Activated CD8-positive, alpha-beta memory T cell treated with anti-CD3 and anti-CD28 coated beads for 48 hours (primary cell): Measurements from ENCODE around the gene DCLK1.

Experiments used
- DNase-seq, 3 experiments: peaks; one replicate each; pipeline ENCODE4 v3.0.0-alpha.2; 2020; ENCODE audit warnings: low read depth in 2 of 3, low spot score in 2 of 3

Gene DCLK1

DNA sequence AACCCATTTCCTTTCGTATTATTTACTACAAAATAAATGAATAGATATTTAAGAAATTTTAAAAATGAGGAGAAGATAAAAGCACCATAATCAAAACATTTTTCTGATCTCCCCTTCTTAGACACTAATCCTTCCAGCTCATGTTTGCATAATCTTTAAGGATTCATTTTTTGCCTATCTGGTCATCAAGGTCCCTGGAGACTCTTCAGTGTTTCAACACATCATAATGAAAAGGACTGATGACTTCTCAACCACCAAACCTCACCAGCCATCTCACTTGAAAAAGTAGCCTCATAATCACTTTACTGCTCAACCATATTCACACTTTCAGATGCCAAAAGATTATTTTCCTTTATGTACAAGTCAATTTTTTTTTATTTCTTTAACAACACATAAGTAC, 80.1 kb downstream of the DCLK1 start:
- DNase-seq: no peak

- no peak for DNase-seq
Observed at GRCh38 chr13:36046672-36047071, 84.5 kb downstream of the DCLK1 start.

DNA sequence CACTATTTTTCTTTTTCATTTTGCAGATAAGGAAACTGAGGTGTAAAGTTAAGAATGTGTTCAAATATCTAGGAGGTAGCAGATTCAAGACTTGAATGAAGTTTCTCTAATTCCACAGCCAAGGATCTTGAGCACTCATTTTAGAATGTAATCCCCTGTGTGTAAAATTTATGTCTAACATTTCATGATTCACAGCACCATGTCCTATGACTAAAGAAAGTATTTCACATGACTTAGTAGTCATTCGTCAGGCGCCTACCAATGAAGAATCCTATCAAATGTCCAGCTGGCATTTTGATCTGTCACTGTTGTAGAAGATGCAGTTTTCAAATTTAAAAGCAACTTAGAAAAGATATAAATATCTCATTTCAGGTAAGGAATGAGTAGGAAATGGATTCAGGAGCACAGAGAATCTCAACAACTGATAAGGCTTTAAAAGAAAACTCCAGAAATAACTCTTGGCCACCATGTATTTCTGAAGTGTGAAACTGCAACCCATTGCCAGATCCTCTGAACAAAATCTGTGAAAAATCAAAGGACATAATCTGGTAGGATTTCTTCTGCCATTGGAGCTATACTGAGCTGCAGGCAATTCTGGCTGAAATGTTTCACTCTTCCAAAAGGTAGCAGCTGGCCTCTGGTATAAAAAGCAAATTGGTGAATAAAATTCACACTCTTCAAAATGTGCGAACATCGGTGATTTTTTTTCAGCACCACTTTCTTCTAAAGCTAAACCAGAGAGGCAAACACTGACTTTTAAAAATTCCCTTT, 92.2 kb downstream of the DCLK1 start:
- no peak for DNase-seq

DNA sequence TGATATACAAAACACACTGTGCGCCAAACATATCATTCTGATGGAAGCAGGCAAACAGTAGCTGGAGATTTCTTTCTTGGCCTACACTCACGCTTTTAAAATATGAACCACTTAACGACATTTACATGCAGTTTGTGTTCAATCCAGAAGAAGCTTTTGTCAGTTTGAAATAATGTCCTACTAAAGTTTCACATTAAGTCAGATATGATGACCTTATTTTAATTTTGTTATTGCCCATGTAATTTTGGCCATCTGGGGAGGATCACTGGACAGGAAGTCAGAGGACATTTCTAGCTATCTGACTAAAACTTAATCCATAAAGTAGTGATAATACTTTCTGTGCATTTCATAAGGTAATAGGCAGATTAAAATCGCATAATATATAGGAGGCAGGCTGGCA, 98.1 kb downstream of the DCLK1 start:
- no peak for DNase-seq

DNA sequence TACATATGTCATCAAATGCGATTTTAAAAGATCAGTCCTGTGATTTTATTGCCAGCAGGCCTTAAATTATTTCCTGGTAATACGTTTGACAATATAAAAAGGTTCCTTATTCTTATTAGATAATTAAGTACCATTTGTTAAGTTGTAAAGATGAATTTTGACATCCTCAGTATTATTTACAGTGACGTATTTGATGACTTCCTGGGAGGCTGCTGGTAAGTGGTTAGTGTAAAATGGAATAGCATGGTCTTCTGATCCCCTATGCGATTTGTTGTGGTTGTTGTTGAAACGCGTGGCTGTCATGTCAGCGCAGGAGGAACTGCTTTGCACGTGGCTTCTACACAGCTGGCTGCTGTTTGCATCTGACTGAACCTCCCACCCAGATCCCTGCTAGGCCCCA, 99.7 kb downstream of the DCLK1 start:
- no peak for DNase-seq

GRCh38 chr13:36030670-36031331, 100.4 kb downstream of the DCLK1 start:
- DNase-seq: no peak

GRCh38 chr13:36029166-36029565, 102.0 kb downstream of the DCLK1 start:
- DNase-seq: no peak

DNA sequence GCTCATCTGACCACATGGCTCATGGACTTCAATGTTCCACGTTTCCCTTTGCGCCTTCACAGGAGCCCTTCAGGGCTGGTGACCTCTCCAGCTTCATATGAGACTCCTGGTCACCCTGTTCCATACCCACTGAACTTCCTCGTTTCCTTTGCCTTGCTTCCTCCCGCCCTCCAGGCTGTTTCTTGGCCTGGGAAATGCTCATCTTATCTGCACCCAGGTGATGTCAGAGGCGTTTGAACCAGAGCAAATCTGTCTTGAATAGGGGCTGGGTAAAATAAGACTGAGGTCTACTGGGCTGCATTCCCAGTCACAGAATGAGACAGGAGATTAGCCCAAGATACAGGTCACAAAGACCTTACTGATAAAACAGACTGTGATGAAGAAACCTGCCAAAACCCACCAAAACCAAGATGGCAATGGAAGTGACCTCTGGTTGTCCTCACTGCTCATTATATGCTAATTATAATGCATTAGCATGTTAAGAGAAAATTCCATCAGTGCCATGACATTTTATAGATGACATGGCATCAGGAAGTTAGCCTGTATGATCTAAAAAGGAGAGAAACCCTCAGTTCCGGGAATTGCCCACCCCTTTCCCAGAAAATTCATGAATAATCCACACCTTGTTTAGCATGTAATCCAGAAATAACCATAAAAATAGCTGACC, 102.7 kb downstream of the DCLK1 start:
- DNase-seq: no peak

DNA sequence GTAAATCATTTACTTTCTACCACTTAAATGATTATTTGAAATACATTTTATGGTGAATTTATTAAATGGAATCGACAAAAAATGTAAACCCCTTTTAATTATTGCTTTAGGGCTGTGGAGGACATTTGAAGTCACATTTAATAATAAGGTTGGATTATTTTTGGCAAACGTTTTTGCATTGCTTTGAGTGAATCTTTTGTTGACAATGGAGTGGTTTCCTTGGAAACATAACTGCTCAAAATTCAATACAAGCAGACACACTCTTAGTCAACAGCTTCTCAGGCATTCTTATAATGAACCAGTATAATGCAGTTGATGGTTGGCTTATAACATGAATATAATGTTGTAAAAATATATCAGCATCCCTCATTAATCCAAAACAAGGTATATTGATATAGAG, 104.7 kb downstream of the DCLK1 start:
- no peak for DNase-seq

GRCh38 chr13:36014763-36015162, 116.4 kb downstream of the DCLK1 start:
- no peak for DNase-seq

DNA sequence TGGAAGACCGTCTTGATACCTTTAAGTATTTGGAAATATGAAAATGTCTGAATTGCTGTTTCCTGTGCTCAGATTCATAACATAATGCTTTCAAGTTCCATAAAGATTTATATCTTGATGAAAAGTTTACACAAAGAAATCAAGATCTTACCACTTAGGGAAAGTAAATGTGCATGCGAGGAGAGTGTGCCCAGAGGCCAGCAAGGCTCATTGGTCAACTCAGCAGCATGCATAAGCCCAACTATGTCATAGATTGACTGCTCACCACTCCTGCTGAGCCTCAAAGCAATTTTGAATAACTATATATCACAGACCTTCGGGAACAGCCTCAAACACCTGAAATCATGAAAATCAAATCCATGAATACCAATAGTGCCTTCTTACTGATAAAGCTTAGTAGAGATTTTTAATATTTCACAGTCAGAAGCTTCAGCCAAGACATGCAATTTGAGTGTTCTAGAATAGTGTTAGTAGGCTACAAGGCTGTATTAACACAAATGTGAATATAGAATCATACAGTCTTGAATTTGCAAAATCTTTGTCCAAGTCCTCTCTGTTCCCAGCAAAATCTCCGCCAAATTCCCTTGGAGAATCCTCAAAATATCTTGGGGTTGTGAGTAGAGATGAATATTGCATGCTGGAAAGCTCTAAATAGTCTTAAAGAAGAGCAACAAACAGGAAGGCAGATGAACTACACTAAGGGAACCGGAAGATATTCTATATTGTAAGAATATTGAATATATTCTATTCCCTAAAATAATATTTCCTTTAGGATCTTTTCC, 124.1 kb downstream of the DCLK1 start:
- no peak for DNase-seq

- no peak for DNase-seq
Observed at GRCh38 chr13:36006347-36006746, 124.8 kb downstream of the DCLK1 start.

DNA sequence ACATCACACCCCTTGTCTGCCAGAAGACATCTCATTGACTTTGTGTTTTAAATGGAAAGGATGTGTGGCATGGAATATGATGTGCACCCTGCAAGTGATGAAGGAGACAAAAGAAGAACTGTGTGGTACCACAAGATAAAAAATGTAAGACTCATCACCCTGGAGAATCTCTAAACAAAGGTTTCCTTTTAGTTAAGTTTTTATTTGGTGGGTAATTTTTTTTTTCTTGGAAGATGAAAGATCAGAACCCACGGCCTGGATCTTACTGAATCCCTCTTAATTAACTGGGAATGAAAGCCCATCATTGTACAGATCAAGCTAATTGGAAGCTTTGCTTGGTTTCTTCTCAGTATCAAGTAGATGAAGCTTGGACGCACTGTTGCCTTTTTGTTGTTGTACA, 129.6 kb downstream of the DCLK1 start:
- DNase-seq: no peak

- DNase-seq: no peak
Observed at GRCh38 chr13:36000028-36000427, 131.2 kb downstream of the DCLK1 start.

DNA sequence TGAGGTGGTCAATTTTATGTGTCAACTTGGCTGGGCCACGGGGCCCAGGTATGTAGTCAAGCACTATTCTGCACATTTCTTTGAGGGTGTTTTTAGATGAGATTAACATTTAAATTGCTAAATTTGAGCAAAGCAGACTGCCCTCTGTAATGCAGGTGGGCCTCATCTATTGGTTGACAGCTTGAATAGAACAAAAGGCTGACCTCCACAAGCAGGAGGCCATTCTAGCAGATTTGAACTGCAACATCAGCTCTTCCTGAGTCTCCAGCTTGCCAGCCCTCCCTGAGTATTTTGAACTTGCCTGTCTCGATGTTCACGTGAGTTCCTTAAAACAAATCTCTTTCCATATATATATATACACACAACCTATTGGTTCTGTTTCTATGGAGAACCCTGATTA, 134.8 kb downstream of the DCLK1 start:
- DNase-seq: no peak

DNA sequence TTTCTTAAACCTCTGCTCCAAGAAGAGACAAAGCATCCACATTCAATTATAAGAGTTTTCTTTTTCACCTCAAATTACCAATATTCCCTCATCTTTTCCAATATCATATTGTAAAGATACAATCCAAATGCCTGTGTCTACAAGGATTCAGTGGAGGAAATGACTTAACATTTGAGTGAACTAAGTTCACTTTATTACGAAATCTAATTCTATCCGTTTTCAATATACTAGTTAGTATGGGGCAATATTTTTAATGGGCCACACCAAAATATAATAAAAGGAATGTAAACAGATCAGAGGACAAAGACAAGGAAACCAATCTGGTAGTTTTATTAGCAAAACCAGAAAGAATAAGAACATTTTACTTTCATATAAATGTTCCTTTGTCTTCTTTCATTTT, 136.0 kb downstream of the DCLK1 start:
- no peak for DNase-seq

- DNase-seq: no peak
Observed at GRCh38 chr13:35994131-35994966, 136.8 kb downstream of the DCLK1 start.

DNA sequence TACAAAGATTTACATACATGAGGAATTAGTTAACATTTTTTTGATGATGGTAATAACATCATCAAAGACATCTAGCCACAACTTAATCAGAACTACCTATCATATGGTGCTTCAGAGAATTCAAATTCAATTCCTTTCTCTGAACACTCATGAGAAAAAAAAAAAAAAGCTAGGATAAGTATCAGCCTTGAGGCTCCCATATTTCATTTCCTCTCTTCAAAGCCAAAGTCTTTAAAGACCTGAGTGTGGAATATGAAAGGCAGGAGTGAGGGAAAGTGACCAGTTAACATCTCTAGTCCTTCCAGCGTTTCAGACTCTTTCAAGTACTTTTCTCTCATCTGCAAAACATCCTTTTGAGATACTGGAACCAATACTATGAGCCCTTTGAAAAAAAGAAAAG, 137.5 kb downstream of the DCLK1 start:
- DNase-seq: no peak

DNA sequence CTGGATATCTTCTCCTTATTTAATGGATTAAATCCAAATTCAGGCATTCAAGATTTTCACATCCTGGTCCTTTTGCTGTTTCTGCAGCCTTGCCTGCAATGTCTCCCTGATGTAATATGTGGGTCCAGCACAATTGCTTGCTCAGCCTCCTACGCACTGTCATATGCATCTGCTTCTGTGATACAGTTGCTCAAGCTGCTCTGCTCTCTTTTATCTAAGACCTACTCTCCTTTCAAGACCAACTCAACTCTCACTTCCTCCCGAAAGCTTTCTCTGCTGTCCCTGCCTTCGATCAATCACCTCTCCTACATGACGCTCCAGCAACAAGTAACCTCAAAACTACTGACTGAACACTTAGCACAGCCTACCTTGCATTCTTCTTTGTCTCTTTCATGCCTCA, 138.2 kb downstream of the DCLK1 start:
- DNase-seq: no peak

DNA sequence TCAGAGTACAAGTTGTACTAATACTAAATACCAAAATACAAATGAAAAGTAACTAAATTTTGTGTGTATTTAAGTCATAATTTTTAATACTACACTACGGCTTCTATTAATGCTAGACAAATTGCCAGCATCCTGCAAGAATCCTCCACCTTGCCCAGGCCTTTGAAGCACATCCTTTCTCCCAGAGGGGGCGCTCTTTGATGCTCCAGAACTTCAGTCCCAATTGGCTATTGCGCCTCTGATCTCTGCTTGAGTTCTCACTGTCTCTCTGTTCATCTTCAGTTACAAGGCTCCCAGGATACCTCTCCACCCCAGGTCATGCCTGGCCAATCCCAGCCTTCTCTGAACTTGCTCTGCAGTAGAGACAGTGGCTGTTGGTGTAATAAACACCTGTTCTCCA, 141.0 kb downstream of the DCLK1 start:
- DNase-seq: no peak

- no peak for DNase-seq
Observed at GRCh38 chr13:35988648-35989081, 142.5 kb downstream of the DCLK1 start.
